Neuron (in vitro differentiated cells): ENCODE data around the gene MTHFD2L.

Source experiments
- H2AFZ ChIP-seq: one replicate; pipeline ENCODE4 v1.6.1; 2013; ENCODE audit warnings: low read depth, mild to moderate bottlenecking, inconsistent platforms, low read length, moderate library complexity
- H3K27me3 ChIP-seq: one replicate; pipeline ENCODE4 v1.6.1; 2013; ENCODE audit warnings: low read length; ENCODE audit not compliant: insufficient read depth
- H3K36me3 ChIP-seq: one replicate; pipeline ENCODE4 v1.6.1; 2013; ENCODE audit warnings: low read length; ENCODE audit not compliant: insufficient read depth
- H3K4me1 ChIP-seq: one replicate; pipeline ENCODE4 v1.6.1; 2013; ENCODE audit warnings: low read length; ENCODE audit not compliant: insufficient read depth
- H3K4me3 ChIP-seq: 2 replicates; pipeline ENCODE4 v1.5.1; 2013; ENCODE audit warnings: mild to moderate bottlenecking, low read length, moderate library complexity
- H3K9me3 ChIP-seq: one replicate; pipeline ENCODE4 v1.6.1; 2013; ENCODE audit warnings: low read length

The MTHFD2L gene

GRCh38 chr4:74157561-74158465 lies at the start of gene MTHFD2L:
TSS of gene MTHFD2L (plus strand) at chr4:74158118. CDS start at chr4:74158139, 21 bp downstream.
- Histone ChIP-seq H3K9me3 (no peaks in the 10 kb centered on the region), H3K27me3 (no peaks in the 10 kb centered on the region), H2AFZ (peak within 1 kb of the TSS; percentile 79), H3K36me3 (peaks cover 27% of the 10 kb centered on the region), H3K4me1 (peaks cover 16% of the 10 kb centered on the region), H3K4me3 (peak within 1 kb of the TSS; percentile 68)

GRCh38 chr4:74108457-74109115 lies 49.3 kb upstream of the MTHFD2L start:
- H3K4me3 ChIP-seq, result no peak overlapping the region
- H2AFZ ChIP-seq, result peak overlapping the region; percentile 7
- peaks cover 26% of the 10 kb centered on the region for H3K4me1 ChIP-seq
- H3K36me3 ChIP-seq, result no peaks in the 10 kb centered on the region
- no peaks in the 10 kb centered on the region for H3K27me3 ChIP-seq
- no peaks in the 10 kb centered on the region for H3K9me3 ChIP-seq

GRCh38 chr4:74109116-74109869 lies 48.6 kb upstream of the MTHFD2L start:
- Histone ChIP-seq H3K36me3 (no peaks in the 10 kb centered on the region), H3K4me1 (peaks cover 26% of the 10 kb centered on the region), H3K27me3 (no peaks in the 10 kb centered on the region), H3K4me3 (no peak overlapping the region), H3K9me3 (no peaks in the 10 kb centered on the region), H2AFZ (peak overlapping the region; percentile 7)

DNA sequence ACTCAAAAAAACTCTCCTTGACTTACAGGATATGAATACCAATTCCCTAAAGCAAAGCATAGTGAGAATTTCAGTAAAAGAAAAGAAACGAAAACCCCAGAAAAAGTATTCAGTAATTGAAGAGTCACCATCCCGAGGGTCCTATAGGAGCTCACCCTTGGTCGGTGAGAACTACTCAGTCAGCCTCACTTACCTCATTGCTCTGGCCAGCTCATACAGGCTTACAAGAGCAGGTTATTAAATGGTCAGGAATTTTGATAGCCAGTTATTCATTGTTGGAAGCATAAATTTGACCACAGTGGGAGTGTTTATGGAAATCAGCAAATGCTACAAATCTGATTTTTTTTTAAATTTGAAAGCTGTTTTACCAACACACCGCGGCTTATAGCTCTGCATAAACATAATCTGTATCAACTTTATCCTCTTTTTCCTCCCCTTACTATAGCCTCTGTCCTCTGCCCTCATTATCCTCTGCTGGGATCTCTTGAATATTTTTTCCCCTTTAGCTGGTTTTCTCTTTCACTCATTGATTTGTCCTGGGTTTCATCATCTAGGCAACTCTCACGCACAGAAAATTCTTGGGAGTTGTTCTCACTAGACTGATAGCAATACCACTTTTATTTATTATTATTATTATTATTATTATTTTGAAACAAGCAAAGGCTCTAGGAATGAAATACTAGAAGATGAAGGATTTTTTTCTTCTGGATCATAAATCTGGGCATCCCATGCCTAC lies 47.9 kb upstream of the MTHFD2L start:
- H3K4me3 ChIP-seq, result no peak overlapping the region

DNA sequence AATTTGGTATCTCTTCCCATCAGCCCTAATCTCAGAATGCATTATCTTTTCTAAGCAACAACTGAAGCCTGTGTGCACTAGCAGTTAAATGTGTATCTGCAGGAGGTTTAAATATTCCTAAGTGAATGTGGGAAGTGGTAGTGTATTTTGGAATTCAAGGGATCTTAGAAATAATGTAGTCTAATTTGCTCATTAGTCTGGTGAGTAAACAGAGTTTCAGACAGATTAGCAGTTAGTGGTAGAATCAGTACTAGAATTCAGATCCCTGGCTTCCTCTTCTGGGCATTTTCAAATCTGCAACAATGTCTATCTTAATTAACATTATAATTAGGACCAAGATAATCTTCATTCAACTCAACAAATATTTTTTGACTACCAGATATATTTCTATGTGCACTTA lies 47.2 kb upstream of the MTHFD2L start:
- no peak overlapping the region for H2AFZ ChIP-seq
- H3K9me3 ChIP-seq, result no peaks in the 10 kb centered on the region
- H3K4me1 ChIP-seq, result peaks cover 29% of the 10 kb centered on the region
- no peaks in the 10 kb centered on the region for H3K36me3 ChIP-seq
- H3K27me3 ChIP-seq, result no peaks in the 10 kb centered on the region
- H3K4me3 ChIP-seq, result no peak overlapping the region

More for the DNA sequence above, 47.9 kb upstream of the MTHFD2L start:
- Histone ChIP-seq H3K36me3 (no peaks in the 10 kb centered on the region), H3K27me3 (no peaks in the 10 kb centered on the region), H3K4me1 (peaks cover 26% of the 10 kb centered on the region), H3K9me3 (no peaks in the 10 kb centered on the region), H2AFZ (no peak overlapping the region)

- Histone ChIP-seq H2AFZ (no peak overlapping the region), H3K36me3 (no peaks in the 10 kb centered on the region), H3K4me1 (peaks cover 33% of the 10 kb centered on the region), H3K27me3 (no peaks in the 10 kb centered on the region), H3K4me3 (no peak overlapping the region), H3K9me3 (no peaks in the 10 kb centered on the region)
Observed at GRCh38 chr4:74111306-74111975, 46.5 kb upstream of the MTHFD2L start.

- no peaks in the 10 kb centered on the region for H3K9me3 ChIP-seq
- H3K4me1 ChIP-seq, result peaks cover 38% of the 10 kb centered on the region
- no peaks in the 10 kb centered on the region for H3K36me3 ChIP-seq
- no peaks in the 10 kb centered on the region for H3K27me3 ChIP-seq
- H2AFZ ChIP-seq, result no peak overlapping the region
- no peak overlapping the region for H3K4me3 ChIP-seq
Observed at GRCh38 chr4:74111990-74112389, 45.9 kb upstream of the MTHFD2L start.

DNA sequence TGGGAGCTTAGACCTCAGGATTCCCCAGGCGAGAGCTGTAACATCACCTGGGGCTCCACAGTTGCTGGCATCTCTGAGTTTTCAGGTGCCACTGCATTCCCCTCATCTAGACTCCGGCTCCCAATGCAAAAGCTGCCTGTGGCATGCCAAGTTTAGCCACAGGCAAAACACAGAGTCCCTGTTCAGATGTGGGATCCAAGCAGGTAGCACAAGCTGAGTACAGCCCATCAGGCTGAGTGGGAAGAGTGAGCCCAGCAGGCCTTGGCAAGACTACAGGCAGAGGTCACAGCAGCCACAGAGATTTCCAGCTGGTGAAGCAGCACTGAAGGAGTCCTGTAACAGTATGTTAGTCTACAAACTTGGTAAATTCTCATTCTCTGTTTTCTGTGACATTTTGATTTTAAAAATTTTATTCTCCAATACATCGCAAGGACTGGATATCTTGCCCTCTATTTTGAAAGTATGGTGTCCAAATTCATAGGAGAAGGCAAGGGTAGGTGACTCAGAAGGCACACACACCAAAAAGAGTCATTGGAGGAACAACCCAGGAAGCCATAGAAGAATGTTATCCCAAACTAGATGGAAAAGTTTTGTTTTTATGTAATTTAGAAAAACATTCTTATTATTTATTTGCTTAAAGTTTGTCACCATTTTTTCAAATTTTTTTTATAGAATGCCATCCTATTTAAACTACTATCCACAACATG lies 45.4 kb upstream of the MTHFD2L start:
- peaks cover 44% of the 10 kb centered on the region for H3K4me1 ChIP-seq

GRCh38 chr4:74114234-74114633 lies 43.7 kb upstream of the MTHFD2L start:
- peaks cover 34% of the 10 kb centered on the region for H3K4me1 ChIP-seq
- H3K36me3 ChIP-seq, result no peaks in the 10 kb centered on the region
- H2AFZ ChIP-seq, result no peak overlapping the region
- H3K4me3 ChIP-seq, result no peak overlapping the region
- no peaks in the 10 kb centered on the region for H3K9me3 ChIP-seq
- no peaks in the 10 kb centered on the region for H3K27me3 ChIP-seq

More for the DNA sequence above, 45.4 kb upstream of the MTHFD2L start:
- Histone ChIP-seq H3K4me3 (no peak overlapping the region), H2AFZ (no peak overlapping the region), H3K36me3 (no peaks in the 10 kb centered on the region), H3K9me3 (no peaks in the 10 kb centered on the region), H3K27me3 (no peaks in the 10 kb centered on the region)

DNA sequence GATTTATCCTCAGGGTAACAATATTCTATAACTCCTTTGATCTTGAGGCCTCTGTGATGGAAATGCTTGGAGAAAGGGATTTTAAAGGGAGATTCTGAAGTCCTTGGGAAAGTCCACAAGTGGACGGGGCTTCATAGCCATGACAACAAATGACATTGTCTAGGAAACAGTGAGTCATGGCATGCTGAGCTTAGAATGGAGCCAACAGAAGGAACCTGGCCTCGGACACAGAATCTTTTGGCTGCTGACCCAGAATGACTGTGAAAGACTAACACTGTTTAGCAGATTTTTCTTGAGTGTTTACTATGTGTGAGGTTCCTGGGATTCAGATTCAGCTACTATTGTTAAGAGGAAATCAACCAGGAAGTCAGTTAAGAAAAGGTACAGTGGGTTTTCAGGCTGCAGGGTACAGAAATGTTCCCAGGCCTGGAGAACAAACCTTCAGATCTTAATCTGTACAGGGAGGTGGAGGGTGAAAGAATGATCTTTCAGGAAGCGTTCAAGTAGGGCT lies 40.8 kb upstream of the MTHFD2L start:
- no peaks in the 10 kb centered on the region for H3K27me3 ChIP-seq
- H2AFZ ChIP-seq, result no peak overlapping the region
- peaks cover 24% of the 10 kb centered on the region for H3K4me1 ChIP-seq
- no peaks in the 10 kb centered on the region for H3K9me3 ChIP-seq
- no peaks in the 10 kb centered on the region for H3K36me3 ChIP-seq
- H3K4me3 ChIP-seq, result no peak overlapping the region

DNA sequence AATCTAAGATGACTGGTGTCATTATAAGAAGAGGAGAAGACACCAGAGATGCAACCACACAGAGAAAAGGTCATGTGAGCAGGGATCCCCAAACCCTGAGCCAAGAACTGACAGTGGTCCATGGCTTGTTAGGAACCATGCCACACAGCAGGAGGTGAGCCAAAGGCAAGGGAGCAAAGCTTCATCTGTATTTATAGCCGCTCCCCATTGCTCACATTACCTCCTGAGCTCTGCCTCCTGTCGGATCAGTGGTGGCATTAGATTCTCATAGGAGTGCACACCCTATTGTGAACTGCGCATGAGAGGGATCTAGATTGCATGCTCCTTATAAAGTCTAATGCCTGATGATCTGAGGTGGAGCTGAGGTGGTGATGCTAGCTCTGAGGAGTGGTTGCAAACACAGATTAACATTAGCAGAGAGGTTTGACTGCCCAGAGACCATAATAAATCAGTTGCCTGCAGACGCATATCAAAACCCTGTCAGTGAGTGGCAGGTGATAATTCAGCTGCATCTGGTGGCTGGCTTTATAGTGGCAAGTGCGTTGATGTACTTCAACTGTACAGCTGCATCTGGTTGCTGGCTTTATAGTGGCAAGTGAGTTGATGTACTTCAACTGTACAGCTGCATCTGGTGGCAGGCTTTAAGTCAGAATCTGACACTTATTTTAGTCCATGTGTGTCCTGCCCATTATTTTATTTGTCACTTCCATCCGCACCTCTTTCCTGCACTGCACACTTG lies 39.1 kb upstream of the MTHFD2L start:
- H2AFZ ChIP-seq, result no peak overlapping the region
- H3K36me3 ChIP-seq, result no peaks in the 10 kb centered on the region
- no peaks in the 10 kb centered on the region for H3K9me3 ChIP-seq
- H3K4me1 ChIP-seq, result peaks cover 24% of the 10 kb centered on the region
- H3K4me3 ChIP-seq, result no peak overlapping the region
- H3K27me3 ChIP-seq, result no peaks in the 10 kb centered on the region
